K562 (cell line): Measurements from ENCODE around the gene MBOAT2. TPM values are rescaled to one million over a fixed set of nuclear protein-coding genes. Genes with fewer than 3 reads are reported as not detected.

ENCODE experiments used
- CHD4 ChIP-seq: fragments of 200-600 bp; sonication (generic); IDR thresholded peaks from 3 replicates; pipeline ENCODE4 v1.6.1; 2012; ENCODE audit warnings: low read depth, mild to moderate bottlenecking, mixed read lengths, low read length, inconsistent platforms; ENCODE audit not compliant: insufficient read depth, insufficient replicate concordance, poor library complexity, severe bottlenecking
- DDX20 ChIP-seq: fragments of 450-650 bp; IDR thresholded peaks from 2 replicates; pipeline ENCODE4 v1.6.1; 2016; ENCODE audit warnings: missing genetic modification characterization, low read depth, mild to moderate bottlenecking, missing compliant biosample characterization, moderate library complexity
- EGR1 ChIP-seq: fragments of 450-650 bp; conservative IDR thresholded peaks from 2 replicates; pipeline ENCODE4 v1.6.1; 2017; ENCODE audit warnings: mild to moderate bottlenecking
- FOS ChIP-seq: IDR thresholded peaks from 3 replicates; pipeline ENCODE4 v1.6.1; 2011; ENCODE audit not compliant: insufficient read length; ENCODE audit errors: extremely low read depth
- FOXP1 ChIP-seq: sonication (generic); formaldehyde crosslinking; IDR thresholded peaks from 2 replicates; pipeline ENCODE4 v1.8.0; 2022; ENCODE audit warnings: mild to moderate bottlenecking, missing genetic modification reagents
- JUND ChIP-seq, 2 experiments: IDR thresholded peaks; 2 replicates in 1 of 2; 3 replicates in 1 of 2; pipeline ENCODE4 v1.6.1; 2011; ENCODE audit warnings: borderline replicate concordance in 2 of 2, low read depth in 2 of 2, low read length in 2 of 2, improper control_type of control experiment in 1 of 2, missing biosample characterization in 1 of 2, missing genetic modification characterization in 1 of 2, missing genetic modification reagents in 1 of 2
- MTA2 ChIP-seq: fragments of 450-650 bp; IDR thresholded peaks from 2 replicates; pipeline ENCODE4 v1.6.1; 2016; ENCODE audit warnings: low read depth
- NRF1 ChIP-seq, 2 experiments: fragments of 450-650 bp; IDR thresholded peaks in 1 of 2; conservative IDR thresholded peaks in 1 of 2; 2 replicates each; pipeline ENCODE4 v1.6.1; 2014; ENCODE audit warnings: mild to moderate bottlenecking in 2 of 2
- PCBP2 ChIP-seq: fragments of 200-400 bp; formaldehyde crosslinking; IDR thresholded peaks from 2 replicates; pipeline ENCODE4 v1.6.1; 2018; ENCODE audit warnings: low read length, low read depth, mild to moderate bottlenecking, moderate library complexity; ENCODE audit not compliant: poor library complexity, severe bottlenecking
- RCOR1 ChIP-seq, 2 experiments: IDR thresholded peaks; 2 replicates each; pipeline ENCODE4 v1.6.1; 2012; ENCODE audit warnings: low read depth in 2 of 2, low read length in 2 of 2, borderline replicate concordance in 1 of 2, improper control_type of control experiment in 1 of 2
- RFX7 ChIP-seq: fragments of 250-450 bp; sonication (Bioruptor Pico); IDR thresholded peaks from 2 replicates; pipeline ENCODE4 v1.5.1; 2021; ENCODE audit warnings: mild to moderate bottlenecking
- SFPQ ChIP-seq: fragments of 200-400 bp; formaldehyde crosslinking; IDR thresholded peaks from 2 replicates; pipeline ENCODE4 v1.6.1; 2017; ENCODE audit warnings: mild to moderate bottlenecking, low read depth, low read length, moderate library complexity
- SIX5 ChIP-seq, 2 experiments: IDR thresholded peaks; 2 replicates each; pipeline ENCODE4 v1.6.1; 2011; ENCODE audit warnings: low read length in 2 of 2, borderline replicate concordance in 1 of 2, low read depth in 1 of 2, mild to moderate bottlenecking in 1 of 2, moderate library complexity in 1 of 2; ENCODE audit not compliant: insufficient read depth in 1 of 2
- SMAD4 ChIP-seq: fragments of 250-450 bp; sonication (Bioruptor Pico); conservative IDR thresholded peaks from 2 replicates; pipeline ENCODE4 v1.8.0; 2021; ENCODE audit warnings: inconsistent platforms, mild to moderate bottlenecking, moderate library complexity
- SPI1 ChIP-seq: IDR thresholded peaks from 2 replicates; pipeline ENCODE4 v1.6.1; 2011; ENCODE audit warnings: low read depth, low read length, control low read depth, borderline replicate concordance
- STAT5B ChIP-seq: fragments of 250-450 bp; sonication (Bioruptor Pico); IDR thresholded peaks from 2 replicates; pipeline ENCODE4 v1.8.0; 2021; ENCODE audit warnings: mild to moderate bottlenecking, inconsistent platforms
- XRCC4 ChIP-seq: IDR thresholded peaks from one replicate; pipeline ENCODE4 v1.6.1; 2011; ENCODE audit not compliant: insufficient read depth, insufficient read length; ENCODE audit errors: extremely low read depth
- ZBTB17 ChIP-seq: fragments of 450-650 bp; formaldehyde crosslinking; IDR thresholded peaks from 2 replicates; pipeline ENCODE4 v1.4.0; 2020; ENCODE audit warnings: mild to moderate bottlenecking
- ZBTB26 ChIP-seq: fragments of 450-650 bp; formaldehyde crosslinking; IDR thresholded peaks from 2 replicates; pipeline ENCODE4 v1.4.0; 2022; ENCODE audit warnings: missing genetic modification characterization
- ZKSCAN1 ChIP-seq: fragments of 150-350 bp; IDR thresholded peaks from 2 replicates; pipeline ENCODE4 v1.6.1; 2016; ENCODE audit warnings: low read depth, low read length
- ZNF124 ChIP-seq: sonication (generic); formaldehyde crosslinking; IDR thresholded peaks from 2 replicates; pipeline ENCODE4 v1.8.1; 2022; ENCODE audit warnings: missing genetic modification reagents
- ZNF354B ChIP-seq: fragments of 250-450 bp; sonication (Bioruptor Pico); IDR thresholded peaks from 2 replicates; pipeline ENCODE4 v1.4.0; 2020
- ZNF41 ChIP-seq: fragments of 250-450 bp; sonication (Bioruptor Pico); conservative IDR thresholded peaks from 2 replicates; pipeline ENCODE4 v1.4.0; 2020; ENCODE audit warnings: mild to moderate bottlenecking
- ZNF699 ChIP-seq: fragments of 250-450 bp; sonication (Bioruptor Pico); IDR thresholded peaks from 2 replicates; pipeline ENCODE4 v1.8.0; 2021; ENCODE audit warnings: mild to moderate bottlenecking, moderate library complexity; ENCODE audit not compliant: insufficient replicate concordance
- polyA plus RNA-seq, 8 experiments: library from polyadenylated mRNA; depleted of rRNA in 4 of 8; stranded (reverse) in 5 of 8; unstranded in 3 of 8; fragments of >200 nt; fragmentation: Nextera tagmentation in 2 of 8; fragmentation: Illumina TruSeq in 1 of 8; extraction: Ambion mirVana in 2 of 8; extraction: Trizol in 1 of 8; gene quantifications; 2 replicates each; pipeline versions ENCODE4 v1.2.1 to v1.2.3, GENCODE V29; 2011 to 2014; ENCODE audit warnings: inconsistent platforms in 1 of 8, missing spikeins in 1 of 8
- total RNA-seq, 7 experiments: library from RNA; depleted of rRNA in 6 of 7; stranded (reverse); fragments of >200 nt in 6 of 7; fragmentation: Illumina TruSeq in 2 of 7; extraction: Trizol in 2 of 7; gene quantifications; 2 replicates each; pipeline versions ENCODE4 v1.2.1 to v1.2.3, GENCODE V29; 2011 to 2021; ENCODE audit warnings: low replicate concordance in 1 of 7
- TF ChIP-seq, protein P1 (sequence below): fragments of 250-450 bp; sonication (Bioruptor Pico); IDR thresholded peaks from 2 replicates; pipeline ENCODE4 v1.5.0; 2020; ENCODE audit warnings: mild to moderate bottlenecking, borderline replicate concordance

The MBOAT2 gene
- total and polyA plus RNA-seq, 9 of the 15 experiments (the other 6 are each of a cell fraction or from before 2014, with no cell fraction given): 8.4 to 122 (median 27.6) TPM

GRCh38 chr2:8977758-8978157, 25.7 kb downstream of the MBOAT2 start (continued):
- TF ChIP-seq JUND (IDR thresholded peaks at IDR 0.05; ENCODE audit: borderline replicate concordance, low read depth, low read length) (peak; percentile 11; the same call in 1 of the 2 replicates), JUND (tag; IDR thresholded peaks at IDR 0.05; ENCODE audit: borderline replicate concordance, low read depth, low read length) (no peak), SIX5 (IDR thresholded peaks at IDR 0.05; ENCODE audit: borderline replicate concordance in 1 of 2, insufficient read depth in 1 of 2, low read depth in 1 of 2, low read length in 2 of 2) (no peak), SPI1 (peak; percentile 23; the same call in 1 of the 2 replicates), RFX7 (CRISPR knock-in tag) (no peak), XRCC4 (no peak), PCBP2 (no peak), NRF1 (conservative IDR thresholded peaks at IDR 0.05 in 1 of 2, IDR thresholded peaks at IDR 0.05 in 1 of 2) (no peak), SFPQ (no peak), DDX20 (tag) (no peak), ZBTB26 (CRISPR knock-in tag) (no peak), SMAD4 (CRISPR knock-in tag) (no peak), STAT5B (CRISPR knock-in tag) (no peak), ZBTB17 (CRISPR knock-in tag) (no peak), ZNF41 (no peak), RCOR1 (IDR thresholded peaks at IDR 0.05; ENCODE audit: borderline replicate concordance in 1 of 2, low read depth in 2 of 2, low read length in 2 of 2) (peak in 1 of 2 experiments; percentile 59; a peak in 1 of 4 replicates), MTA2 (no peak), FOS (no peak), ZKSCAN1 (no peak), ZNF699 (CRISPR knock-in tag) (no peak), CHD4 (no peak), ZNF354B (CRISPR knock-in tag) (no peak), ZNF124 (CRISPR knock-in tag) (no peak), FOXP1 (no peak), EGR1 (no peak)
- TF ChIP-seq, protein P1, sequence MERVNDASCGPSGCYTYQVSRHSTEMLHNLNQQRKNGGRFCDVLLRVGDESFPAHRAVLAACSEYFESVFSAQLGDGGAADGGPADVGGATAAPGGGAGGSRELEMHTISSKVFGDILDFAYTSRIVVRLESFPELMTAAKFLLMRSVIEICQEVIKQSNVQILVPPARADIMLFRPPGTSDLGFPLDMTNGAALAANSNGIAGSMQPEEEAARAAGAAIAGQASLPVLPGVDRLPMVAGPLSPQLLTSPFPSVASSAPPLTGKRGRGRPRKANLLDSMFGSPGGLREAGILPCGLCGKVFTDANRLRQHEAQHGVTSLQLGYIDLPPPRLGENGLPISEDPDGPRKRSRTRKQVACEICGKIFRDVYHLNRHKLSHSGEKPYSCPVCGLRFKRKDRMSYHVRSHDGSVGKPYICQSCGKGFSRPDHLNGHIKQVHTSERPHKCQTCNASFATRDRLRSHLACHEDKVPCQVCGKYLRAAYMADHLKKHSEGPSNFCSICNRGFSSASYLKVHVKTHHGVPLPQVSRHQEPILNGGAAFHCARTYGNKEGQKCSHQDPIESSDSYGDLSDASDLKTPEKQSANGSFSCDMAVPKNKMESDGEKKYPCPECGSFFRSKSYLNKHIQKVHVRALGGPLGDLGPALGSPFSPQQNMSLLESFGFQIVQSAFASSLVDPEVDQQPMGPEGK: no peak
